GM18526 (cell line): ENCODE data around the gene GRM4.

Experiments used
- POLR2A ChIP-seq: IDR thresholded peaks from 3 replicates; pipeline ENCODE4 v1.6.1; 2011; ENCODE audit not compliant: insufficient read length; ENCODE audit errors: extremely low read depth

The GRM4 gene

GRCh38 chr6:33978412-33979150 lies 167.3 kb downstream of the GRM4 start:
- TF ChIP-seq POLR2A = no peak

GRCh38 chr6:33977606-33978411 lies 168.1 kb downstream of the GRM4 start:
- TF ChIP-seq POLR2A = no peak

GRCh38 chr6:33976437-33977360 lies 169.2 kb downstream of the GRM4 start:
- TF ChIP-seq POLR2A = no peak

GRCh38 chr6:33975661-33976436 lies 170.0 kb downstream of the GRM4 start:
- no peak for TF ChIP-seq POLR2A

GRCh38 chr6:33974471-33974870 lies 171.4 kb downstream of the GRM4 start:
- no peak for TF ChIP-seq POLR2A

- TF ChIP-seq POLR2A = no peak
Measured at GRCh38 chr6:33974030-33974429, 171.9 kb downstream of the GRM4 start.

GRCh38 chr6:33971580-33971979 lies 174.3 kb downstream of the GRM4 start:
- no peak for TF ChIP-seq POLR2A
